Naive B cell (primary cell): Measurements from ENCODE around the gene TMEM271. TPM values are rescaled to one million over a fixed set of nuclear protein-coding genes. Genes with fewer than 3 reads are reported as not detected.

Experiments
- ATAC-seq, 2 donors: fragments of 150-1000 bp; cut with Tn5 transposase; 2 replicates each; pipeline ENCODE4 v1.10.0; 2021; ENCODE audit warnings: low read depth in 2 of 2, mild to moderate bottlenecking in 2 of 2, moderate library complexity in 2 of 2
- DNase-seq: peaks from one replicate; pipeline ENCODE4 v3.0.0; 2022
- H3K27ac Mint-ChIP-seq, 6 donors: one replicate each; pipeline ENCODE4 v1.8.0; 2020 to 2022; ENCODE audit warnings: mild to moderate bottlenecking in 6 of 6, mixed read lengths in 6 of 6, moderate library complexity in 5 of 6, inconsistent platforms in 2 of 6
- H3K27me3 Mint-ChIP-seq, 3 donors: one replicate each; pipeline ENCODE4 v1.8.0; 2021 to 2022; ENCODE audit warnings: mixed read lengths in 3 of 3, mild to moderate bottlenecking in 1 of 3
- H3K36me3 Mint-ChIP-seq, 2 donors: one replicate each; pipeline ENCODE4 v1.8.0; 2020 to 2022; ENCODE audit warnings: mixed read lengths in 2 of 2, inconsistent platforms in 1 of 2, mild to moderate bottlenecking in 1 of 2
- H3K4me1 Mint-ChIP-seq, 3 donors: one replicate each; pipeline ENCODE4 v1.8.0; 2020 to 2022; ENCODE audit warnings: mixed read lengths in 3 of 3, inconsistent platforms in 1 of 3, mild to moderate bottlenecking in 1 of 3, moderate library complexity in 1 of 3
- H3K4me3 Mint-ChIP-seq, 8 donors: one replicate each; pipeline ENCODE4 v1.8.0; 2020 to 2022; ENCODE audit warnings: mild to moderate bottlenecking in 8 of 8, mixed read lengths in 8 of 8, moderate library complexity in 8 of 8, inconsistent platforms in 2 of 8
- H3K9me3 Mint-ChIP-seq, 7 donors: one replicate each; pipeline ENCODE4 v1.8.0; 2020 to 2022; ENCODE audit warnings: mixed read lengths in 7 of 7, mild to moderate bottlenecking in 5 of 7, inconsistent platforms in 2 of 7, moderate library complexity in 1 of 7
- polyA plus RNA-seq, 6 donors: library from polyadenylated mRNA; unstranded; fragments of 300-500 nt; fragmentation: Illumina TruSeq; gene quantifications; one replicate each; pipeline ENCODE4 v1.2.3, GENCODE V29; 2021; ENCODE audit warnings: low read depth in 6 of 6

Gene TMEM271
- polyA plus RNA-seq, 6 donors from 2014 or later: not detected

GRCh38 chr4:617644-618641 is 41.8 kb upstream of the TMEM271 start:
- peaks cover 21 to 46% (median 46%) of the 10 kb centered on the region in 3 donors for H3K27me3 Mint-ChIP-seq
- no peak overlapping the region for H3K27ac Mint-ChIP-seq
- no peak for ATAC-seq
- no peaks in the 10 kb centered on the region for H3K4me1 Mint-ChIP-seq
- H3K36me3 Mint-ChIP-seq: peaks cover 0 to 8% of the 10 kb centered on the region in 2 donors
- no peak overlapping the region for H3K4me3 Mint-ChIP-seq
- DNase-seq: no peak
- H3K9me3 Mint-ChIP-seq: peaks cover 0 to 4% (median 0%) of the 10 kb centered on the region in 7 donors

- Mint-ChIP-seq H3K36me3 (peaks cover 0 to 8% of the 10 kb centered on the region in 2 donors), H3K4me1 (no peaks in the 10 kb centered on the region), H3K4me3 (no peak overlapping the region), H3K9me3 (peaks cover 0 to 4% (median 0%) of the 10 kb centered on the region in 7 donors), H3K27ac (no peak overlapping the region), H3K27me3 (peaks cover 19 to 47% (median 43%) of the 10 kb centered on the region in 3 donors)
- no peak for ATAC-seq
- no peak for DNase-seq
These were observed 41.0 kb upstream of the TMEM271 start for GRCh38 chr4:616911-617643.

DNA sequence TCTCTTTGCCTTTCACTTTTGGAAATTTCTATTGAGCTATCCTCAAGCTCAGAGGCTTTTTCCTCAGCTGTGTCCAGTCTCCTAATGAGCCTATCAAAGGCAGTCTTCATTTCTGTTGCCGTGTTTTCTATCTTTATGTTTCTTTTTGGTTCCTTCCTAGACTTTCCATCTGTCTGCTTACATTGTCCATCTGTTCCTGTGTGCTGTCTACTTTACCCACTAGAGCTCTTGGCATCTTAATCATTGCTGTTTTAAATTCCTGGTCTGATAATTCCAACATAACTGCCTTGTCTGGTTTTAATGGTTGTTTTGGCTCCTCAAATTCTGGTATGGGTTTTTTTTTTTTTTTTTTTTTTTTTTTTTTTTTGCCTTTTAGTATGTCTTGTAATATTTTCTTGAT is 40.0 kb upstream of the TMEM271 start:
- DNase-seq: no peak
- Mint-ChIP-seq H3K27me3 (peaks cover 16 to 38% (median 36%) of the 10 kb centered on the region in 3 donors), H3K4me1 (no peaks in the 10 kb centered on the region), H3K27ac (no peak overlapping the region), H3K9me3 (peaks cover 0 to 4% (median 0%) of the 10 kb centered on the region in 7 donors), H3K4me3 (no peak overlapping the region), H3K36me3 (peaks cover 0 to 8% of the 10 kb centered on the region in 2 donors)
- no peak for ATAC-seq

GRCh38 chr4:613126-613525 is 37.0 kb upstream of the TMEM271 start:
- ATAC-seq (no peak), DNase-seq (no peak)
- Mint-ChIP-seq H3K4me1 (peaks cover 0 to 5% (median 0%) of the 10 kb centered on the region in 3 donors), H3K27me3 (peaks cover 16 to 34% (median 31%) of the 10 kb centered on the region in 3 donors), H3K27ac (peak overlapping the region in 1 of 6 donors; percentile 21), H3K9me3 (peaks cover 0 to 9% (median 0%) of the 10 kb centered on the region in 7 donors), H3K36me3 (peaks cover 0 to 15% of the 10 kb centered on the region in 2 donors), H3K4me3 (no peak overlapping the region)

- ATAC-seq (no peak), DNase-seq (no peak)
- peaks cover 0 to 5% (median 0%) of the 10 kb centered on the region in 3 donors for H3K4me1 Mint-ChIP-seq
- peaks cover 0 to 11% of the 10 kb centered on the region in 2 donors for H3K36me3 Mint-ChIP-seq
- H3K27ac Mint-ChIP-seq: peak overlapping the region in 1 of 6 donors; percentile 21
- peaks cover 0 to 9% (median 0%) of the 10 kb centered on the region in 7 donors for H3K9me3 Mint-ChIP-seq
- peaks cover 16 to 30% (median 27%) of the 10 kb centered on the region in 3 donors for H3K27me3 Mint-ChIP-seq
- no peak overlapping the region for H3K4me3 Mint-ChIP-seq
These were observed 36.6 kb upstream of the TMEM271 start for GRCh38 chr4:612749-613125.

DNA sequence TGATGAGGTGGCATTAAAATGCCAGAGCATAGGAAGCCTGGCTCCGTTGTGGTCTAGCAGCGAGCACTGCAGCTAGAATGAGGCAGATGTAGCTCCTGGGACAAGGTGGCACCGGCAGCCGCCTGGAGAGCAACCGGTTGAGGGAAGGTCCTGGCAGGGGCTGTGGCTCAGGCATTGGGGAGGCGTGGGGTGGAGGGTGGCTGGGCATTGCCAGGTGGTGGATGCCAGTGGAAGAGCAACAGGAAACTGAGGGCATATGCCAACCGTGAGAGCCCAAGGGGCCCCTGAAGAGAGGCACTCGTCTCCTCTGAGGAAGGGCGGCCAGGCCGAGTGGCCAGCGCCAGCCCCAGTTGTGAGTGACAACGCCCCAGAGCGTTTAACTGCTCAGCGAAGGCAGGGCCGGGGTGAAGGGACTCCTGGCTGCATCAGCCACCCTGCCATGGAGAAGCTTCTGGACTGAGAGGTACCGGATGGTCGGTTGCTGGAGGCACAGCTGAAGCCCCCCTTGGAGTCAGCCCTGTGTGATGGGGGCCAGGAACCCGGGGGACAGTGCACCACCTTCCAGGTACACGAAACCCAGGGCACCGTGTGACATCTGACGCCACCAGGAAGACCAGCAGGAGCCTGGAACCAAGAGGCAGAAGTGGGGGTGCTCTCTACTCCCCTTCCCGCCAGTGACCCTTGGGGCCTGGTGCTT is 36.1 kb upstream of the TMEM271 start:
- Mint-ChIP-seq H3K4me1 (peaks cover 0 to 5% (median 0%) of the 10 kb centered on the region in 3 donors), H3K27ac (no peak overlapping the region), H3K36me3 (peaks cover 0 to 9% of the 10 kb centered on the region in 2 donors), H3K4me3 (no peak overlapping the region), H3K9me3 (peaks cover 0 to 9% (median 0%) of the 10 kb centered on the region in 7 donors), H3K27me3 (peaks cover 16 to 25% (median 24%) of the 10 kb centered on the region in 3 donors)
- no peak for ATAC-seq
- no peak for DNase-seq

GRCh38 chr4:610411-611261 is 34.5 kb upstream of the TMEM271 start:
- Mint-ChIP-seq H3K4me1 (peaks cover 0 to 5% (median 0%) of the 10 kb centered on the region in 3 donors), H3K4me3 (no peak overlapping the region), H3K27me3 (peaks cover 13 to 22% (median 20%) of the 10 kb centered on the region in 3 donors), H3K9me3 (peaks cover 0 to 9% (median 0%) of the 10 kb centered on the region in 7 donors), H3K27ac (no peak overlapping the region), H3K36me3 (peaks cover 0 to 9% of the 10 kb centered on the region in 2 donors)
- DNase-seq: no peak
- ATAC-seq: no peak

DNA sequence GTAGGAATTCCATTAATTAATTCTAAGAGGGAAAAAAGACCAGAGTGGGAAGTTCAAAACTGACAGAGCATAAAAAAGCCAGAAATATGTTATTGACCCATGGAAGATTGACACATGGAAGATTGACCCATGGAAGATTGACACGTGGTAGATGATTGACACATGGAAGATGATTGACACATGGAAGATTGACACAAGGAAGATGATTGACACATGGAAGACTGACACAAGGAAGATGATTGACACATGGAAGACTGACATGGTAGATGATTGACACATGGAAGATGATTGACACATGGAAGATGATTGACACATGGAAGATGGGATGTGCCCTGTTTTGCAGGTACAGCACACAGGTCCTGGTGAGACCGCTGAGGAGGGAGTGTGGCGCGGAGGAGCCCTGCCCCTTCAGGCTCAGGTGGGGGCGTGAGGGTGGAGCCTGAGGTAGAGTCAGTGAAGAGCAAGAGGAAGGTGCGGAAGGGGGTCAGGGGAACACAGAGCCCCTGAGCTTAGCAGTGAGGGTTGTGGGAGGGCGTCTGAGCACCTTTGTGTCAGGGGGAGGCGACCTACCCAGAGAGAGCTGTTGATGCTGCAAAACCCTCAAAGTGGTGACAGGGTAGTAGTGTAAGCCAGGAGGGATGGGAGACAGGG is 33.4 kb upstream of the TMEM271 start:
- Mint-ChIP-seq H3K27ac (no peak overlapping the region), H3K36me3 (peaks cover 0 to 9% of the 10 kb centered on the region in 2 donors), H3K9me3 (peaks cover 0 to 8% (median 0%) of the 10 kb centered on the region in 7 donors), H3K27me3 (peaks cover 13 to 16% (median 14%) of the 10 kb centered on the region in 3 donors), H3K4me3 (no peak overlapping the region), H3K4me1 (peaks cover 0 to 5% (median 0%) of the 10 kb centered on the region in 3 donors)
- DNase-seq (no peak), ATAC-seq (no peak)

GRCh38 chr4:608236-608635 is 32.1 kb upstream of the TMEM271 start:
- peaks cover 0 to 6% (median 5%) of the 10 kb centered on the region in 3 donors for H3K4me1 Mint-ChIP-seq
- H3K27ac Mint-ChIP-seq: no peak overlapping the region
- peaks cover 0 to 6% (median 0%) of the 10 kb centered on the region in 7 donors for H3K9me3 Mint-ChIP-seq
- no peak for DNase-seq
- ATAC-seq: no peak
- H3K4me3 Mint-ChIP-seq: no peak overlapping the region
- H3K27me3 Mint-ChIP-seq: peaks cover 8 to 16% (median 14%) of the 10 kb centered on the region in 3 donors
- peaks cover 0 to 9% of the 10 kb centered on the region in 2 donors for H3K36me3 Mint-ChIP-seq

GRCh38 chr4:605702-606425 is 29.8 kb upstream of the TMEM271 start:
- Mint-ChIP-seq H3K9me3 (peaks cover 0 to 6% (median 0%) of the 10 kb centered on the region in 7 donors), H3K4me1 (peaks cover 0 to 8% (median 6%) of the 10 kb centered on the region in 3 donors), H3K27me3 (peaks cover 16 to 28% (median 20%) of the 10 kb centered on the region in 3 donors), H3K36me3 (peaks cover 0 to 9% of the 10 kb centered on the region in 2 donors), H3K4me3 (no peak overlapping the region), H3K27ac (no peak overlapping the region)
- no peak for DNase-seq
- ATAC-seq: no peak

- no peak overlapping the region for H3K4me3 Mint-ChIP-seq
- ATAC-seq: no peak
- peaks cover 0 to 6% (median 3%) of the 10 kb centered on the region in 3 donors for H3K4me1 Mint-ChIP-seq
These were observed 28.0 kb upstream of the TMEM271 start for GRCh38 chr4:604131-604530.

More at GRCh38 chr4:604131-604530, 28.0 kb upstream of the TMEM271 start:
- H3K27me3 Mint-ChIP-seq: peaks cover 8 to 23% (median 17%) of the 10 kb centered on the region in 3 donors
- DNase-seq: no peak
- peaks cover 0 to 2% of the 10 kb centered on the region in 2 donors for H3K36me3 Mint-ChIP-seq
- H3K9me3 Mint-ChIP-seq: peaks cover 0 to 3% (median 0%) of the 10 kb centered on the region in 7 donors
- H3K27ac Mint-ChIP-seq: no peak overlapping the region
